GM12872 (cell line): Measurements from ENCODE around the gene TXNL1.

Experiments used
- TF ChIP-seq, protein P1 (sequence below): IDR thresholded peaks from 3 replicates; pipeline ENCODE4 v1.5.1; 2011; ENCODE audit warnings: low read depth, mild to moderate bottlenecking, low read length, moderate library complexity; ENCODE audit not compliant: insufficient read depth

TXNL1 gene

GRCh38 chr18:56638232-56639103 lies at the start of gene TXNL1:
TSS of gene TXNL1 (minus strand) at chr18:56638592. CDS start at chr18:56638440, 152 bp downstream.
- TF ChIP-seq, protein P1, sequence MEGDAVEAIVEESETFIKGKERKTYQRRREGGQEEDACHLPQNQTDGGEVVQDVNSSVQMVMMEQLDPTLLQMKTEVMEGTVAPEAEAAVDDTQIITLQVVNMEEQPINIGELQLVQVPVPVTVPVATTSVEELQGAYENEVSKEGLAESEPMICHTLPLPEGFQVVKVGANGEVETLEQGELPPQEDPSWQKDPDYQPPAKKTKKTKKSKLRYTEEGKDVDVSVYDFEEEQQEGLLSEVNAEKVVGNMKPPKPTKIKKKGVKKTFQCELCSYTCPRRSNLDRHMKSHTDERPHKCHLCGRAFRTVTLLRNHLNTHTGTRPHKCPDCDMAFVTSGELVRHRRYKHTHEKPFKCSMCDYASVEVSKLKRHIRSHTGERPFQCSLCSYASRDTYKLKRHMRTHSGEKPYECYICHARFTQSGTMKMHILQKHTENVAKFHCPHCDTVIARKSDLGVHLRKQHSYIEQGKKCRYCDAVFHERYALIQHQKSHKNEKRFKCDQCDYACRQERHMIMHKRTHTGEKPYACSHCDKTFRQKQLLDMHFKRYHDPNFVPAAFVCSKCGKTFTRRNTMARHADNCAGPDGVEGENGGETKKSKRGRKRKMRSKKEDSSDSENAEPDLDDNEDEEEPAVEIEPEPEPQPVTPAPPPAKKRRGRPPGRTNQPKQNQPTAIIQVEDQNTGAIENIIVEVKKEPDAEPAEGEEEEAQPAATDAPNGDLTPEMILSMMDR, result no peak

- TF ChIP-seq, protein P1, result no peak
These were observed 45.9 kb upstream of the TXNL1 start for GRCh38 chr18:56684277-56684676.

DNA sequence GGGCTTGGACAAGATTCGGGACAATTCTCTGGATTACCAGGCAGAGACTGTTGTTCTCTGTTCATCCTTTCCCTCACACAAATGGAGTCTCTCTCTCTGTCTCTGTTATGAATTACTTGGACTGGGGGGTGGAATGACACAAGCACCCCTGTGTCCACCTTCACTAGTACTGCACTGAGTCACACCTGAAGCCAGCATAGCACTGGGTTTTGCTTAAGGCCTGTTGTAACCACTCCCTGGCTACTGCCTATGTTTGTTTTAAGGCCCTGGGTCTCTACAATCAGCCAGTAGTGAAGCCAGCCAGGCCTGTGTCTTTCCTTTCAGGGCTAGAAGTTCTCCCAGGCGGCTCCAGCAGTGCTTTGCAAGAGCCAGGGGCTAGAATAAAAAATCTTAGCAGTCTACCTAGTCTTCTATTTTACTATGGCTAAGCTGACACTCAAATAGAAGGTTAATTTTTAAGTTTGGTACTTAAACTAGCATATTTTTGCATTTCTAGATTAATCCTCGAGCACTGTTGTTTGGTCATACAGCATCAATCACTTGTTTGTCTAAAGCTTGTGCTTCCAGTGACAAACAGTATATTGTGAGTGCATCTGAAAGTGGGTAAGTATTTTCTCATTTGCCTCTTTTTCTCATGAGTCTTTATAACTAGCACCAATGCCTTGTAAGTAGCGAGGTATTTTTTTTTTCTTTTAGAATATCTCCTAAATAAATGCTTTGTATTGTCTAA lies 40.6 kb upstream of the TXNL1 start:
- TF ChIP-seq, protein P1, result no peak

GRCh38 chr18:56676639-56677038 lies 38.2 kb upstream of the TXNL1 start:
- TF ChIP-seq, protein P1, result no peak

GRCh38 chr18:56672981-56673380 lies 34.6 kb upstream of the TXNL1 start:
- TF ChIP-seq, protein P1, result no peak

DNA sequence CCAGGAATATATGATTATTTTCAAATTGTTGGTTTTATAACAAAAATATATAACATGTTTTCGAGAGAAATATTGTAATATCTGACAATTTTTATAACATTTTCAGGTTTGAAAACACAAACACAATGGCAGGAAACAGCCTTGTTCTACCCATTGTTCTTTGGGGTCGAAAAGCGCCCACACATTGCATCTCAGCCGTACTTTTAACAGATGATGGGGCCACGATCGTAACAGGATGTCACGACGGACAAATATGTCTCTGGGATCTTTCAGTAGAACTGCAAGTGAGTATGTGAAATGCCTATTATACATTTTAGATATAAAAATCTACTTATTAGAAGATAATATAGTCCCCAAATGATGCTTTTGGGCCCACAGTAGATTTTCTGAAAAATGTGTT lies 34.0 kb upstream of the TXNL1 start:
- TF ChIP-seq, protein P1, result no peak

- TF ChIP-seq, protein P1, result no peak
These were observed 24.5 kb upstream of the TXNL1 start for GRCh38 chr18:56662902-56663301.
